Natural killer cell (primary cell): ENCODE data around the gene BCL3. TPM values are rescaled to one million over a fixed set of nuclear protein-coding genes. Genes with fewer than 3 reads are reported as not detected.

Source experiments
- ATAC-seq, 3 donors: fragments of 150-1000 bp in 2 of 3; fragments of 200-7000 bp in 1 of 3; cut with Tn5 transposase; 1 replicate in 1 of 3; 2 replicates in 2 of 3; pipeline ENCODE4 v1.10.0; 2021; ENCODE audit warnings: mild to moderate bottlenecking in 2 of 3, moderate library complexity in 2 of 3
- DNase-seq, 2 donors: peaks; one replicate each; pipeline versions ENCODE4 v3.0.0 to v3.0.0-alpha.2; 2013 to 2021; ENCODE audit warnings: mixed read lengths in 1 of 2
- H3K27ac ChIP-seq: one replicate; pipeline ENCODE4 v1.5.1; 2013; ENCODE audit warnings: mild to moderate bottlenecking, low read length
- H3K27me3 ChIP-seq: one replicate; pipeline ENCODE4 v1.6.1; 2013; ENCODE audit warnings: low read length; ENCODE audit not compliant: control insufficient read depth, insufficient read depth
- H3K36me3 ChIP-seq: one replicate; pipeline ENCODE4 v1.6.1; 2013; ENCODE audit warnings: low read length; ENCODE audit not compliant: control insufficient read depth, insufficient read depth
- H3K4me1 ChIP-seq: one replicate; pipeline ENCODE4 v1.6.1; 2013; ENCODE audit warnings: low read length; ENCODE audit not compliant: control insufficient read depth, insufficient read depth
- H3K4me3 ChIP-seq: one replicate; pipeline ENCODE4 v1.5.1; 2013; ENCODE audit warnings: low read length
- H3K9me3 ChIP-seq: one replicate; pipeline ENCODE4 v1.6.1; 2013; ENCODE audit warnings: low read length; ENCODE audit not compliant: control insufficient read depth, insufficient read depth
- H3K27ac Mint-ChIP-seq, 2 donors: one replicate each; pipeline ENCODE4 v1.8.0; 2022; ENCODE audit warnings: mild to moderate bottlenecking in 2 of 2, mixed read lengths in 2 of 2, moderate library complexity in 1 of 2
- H3K27me3 Mint-ChIP-seq, 2 donors: one replicate each; pipeline ENCODE4 v1.8.0; 2022; ENCODE audit warnings: low read depth in 2 of 2, mixed read lengths in 2 of 2
- H3K36me3 Mint-ChIP-seq: one replicate; pipeline ENCODE4 v1.8.0; 2022; ENCODE audit warnings: mixed read lengths
- H3K4me1 Mint-ChIP-seq, 2 donors: one replicate each; pipeline ENCODE4 v1.8.0; 2022; ENCODE audit warnings: mixed read lengths in 2 of 2
- H3K4me3 Mint-ChIP-seq: one replicate; pipeline ENCODE4 v1.8.0; 2022; ENCODE audit warnings: mild to moderate bottlenecking, moderate library complexity, mixed read lengths
- H3K9me3 Mint-ChIP-seq, 2 donors: one replicate each; pipeline ENCODE4 v1.8.0; 2022; ENCODE audit warnings: mixed read lengths in 2 of 2
- WGBS: methylation state at CpG from one replicate; pipeline ENCODE4 v1.1.7; 2013; ENCODE audit warnings: missing lambda C conversion rate; ENCODE audit not compliant: insufficient coverage; 5-methylcytosine and 5-hydroxymethylcytosine counted together
- intact Hi-C: fragments of 100-400 bp; cut with micrococcal nuclease; formaldehyde crosslinking; loops from one replicate; pipeline ENCODE4 v1.14.2; 2022
- total RNA-seq, 4 donors: library from RNA; stranded (reverse); fragments of 120-200 nt in 1 of 4; gene quantifications; one replicate each; pipeline versions ENCODE4 v1.2.3 to v1.2.4, GENCODE V29; 2013 to 2022
- TF ChIP-seq, protein P1 (sequence below): fragments of 200-600 bp; IDR thresholded peaks from one replicate; pipeline ENCODE4 v1.8.0; 2022; ENCODE audit warnings: antibody characterized with exemption

BCL3 gene
- total RNA-seq, 3 donors from 2014 or later (not counting 1 experiment from before 2014, with no cell fraction given), result 152 to 199 (median 164) TPM

GRCh38 chr19:44737238-44738071 lies 11.1 kb upstream of the BCL3 start:
- intact Hi-C loops, result loop anchor here (2.0 kb wide), 1 partner anchor 15 kb away; no protein-coding TSS in a partner anchor
- H3K9me3 Mint-ChIP-seq, result no peaks in the 10 kb centered on the region
- peaks cover 55% of the 10 kb centered on the region for H3K4me1 ChIP-seq
- H3K27me3 Mint-ChIP-seq, result no peaks in the 10 kb centered on the region
- H3K4me3 ChIP-seq, result no peak overlapping the region
- peaks cover 3% of the 10 kb centered on the region for H3K9me3 ChIP-seq
- ATAC-seq (peak; percentile 53 to 85 (median 68)), DNase-seq (peak in 1 of 2 donors; percentile 28)
- peaks cover 18 to 39% of the 10 kb centered on the region in 2 donors for H3K4me1 Mint-ChIP-seq
- peak overlapping the region; percentile 67 to 77 for H3K27ac Mint-ChIP-seq
- H3K36me3 Mint-ChIP-seq, result no peaks in the 10 kb centered on the region
- H3K4me3 Mint-ChIP-seq, result peak overlapping the region; percentile 72
- no peaks in the 10 kb centered on the region for H3K36me3 ChIP-seq
- H3K27me3 ChIP-seq, result no peaks in the 10 kb centered on the region
- WGBS, result 66% methylated on average over 11 of the region's 13 CpGs
- TF ChIP-seq, protein P1, sequence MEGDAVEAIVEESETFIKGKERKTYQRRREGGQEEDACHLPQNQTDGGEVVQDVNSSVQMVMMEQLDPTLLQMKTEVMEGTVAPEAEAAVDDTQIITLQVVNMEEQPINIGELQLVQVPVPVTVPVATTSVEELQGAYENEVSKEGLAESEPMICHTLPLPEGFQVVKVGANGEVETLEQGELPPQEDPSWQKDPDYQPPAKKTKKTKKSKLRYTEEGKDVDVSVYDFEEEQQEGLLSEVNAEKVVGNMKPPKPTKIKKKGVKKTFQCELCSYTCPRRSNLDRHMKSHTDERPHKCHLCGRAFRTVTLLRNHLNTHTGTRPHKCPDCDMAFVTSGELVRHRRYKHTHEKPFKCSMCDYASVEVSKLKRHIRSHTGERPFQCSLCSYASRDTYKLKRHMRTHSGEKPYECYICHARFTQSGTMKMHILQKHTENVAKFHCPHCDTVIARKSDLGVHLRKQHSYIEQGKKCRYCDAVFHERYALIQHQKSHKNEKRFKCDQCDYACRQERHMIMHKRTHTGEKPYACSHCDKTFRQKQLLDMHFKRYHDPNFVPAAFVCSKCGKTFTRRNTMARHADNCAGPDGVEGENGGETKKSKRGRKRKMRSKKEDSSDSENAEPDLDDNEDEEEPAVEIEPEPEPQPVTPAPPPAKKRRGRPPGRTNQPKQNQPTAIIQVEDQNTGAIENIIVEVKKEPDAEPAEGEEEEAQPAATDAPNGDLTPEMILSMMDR, result no peak
- H3K27ac ChIP-seq, result peak overlapping the region; percentile 14

- H3K27me3 Mint-ChIP-seq, result no peaks in the 10 kb centered on the region
- WGBS, result 92% methylated on average over 2 of the region's 2 CpGs
- H3K4me1 ChIP-seq, result peaks cover 61% of the 10 kb centered on the region
- no peak overlapping the region for H3K4me3 Mint-ChIP-seq
- H3K36me3 ChIP-seq, result no peaks in the 10 kb centered on the region
- DNase-seq (no peak), ATAC-seq (no peak)
- no peak overlapping the region for H3K4me3 ChIP-seq
- peaks cover 18 to 45% of the 10 kb centered on the region in 2 donors for H3K4me1 Mint-ChIP-seq
- H3K36me3 Mint-ChIP-seq, result no peaks in the 10 kb centered on the region
- H3K27ac Mint-ChIP-seq, result no peak overlapping the region
- H3K9me3 Mint-ChIP-seq, result no peaks in the 10 kb centered on the region
- H3K9me3 ChIP-seq, result peaks cover 3% of the 10 kb centered on the region
- no peaks in the 10 kb centered on the region for H3K27me3 ChIP-seq
- TF ChIP-seq, protein P1, result no peak
- intact Hi-C loops, result no loop called here
- no peak overlapping the region for H3K27ac ChIP-seq
These were observed 10.4 kb upstream of the BCL3 start for GRCh38 chr19:44738136-44738535.

DNA sequence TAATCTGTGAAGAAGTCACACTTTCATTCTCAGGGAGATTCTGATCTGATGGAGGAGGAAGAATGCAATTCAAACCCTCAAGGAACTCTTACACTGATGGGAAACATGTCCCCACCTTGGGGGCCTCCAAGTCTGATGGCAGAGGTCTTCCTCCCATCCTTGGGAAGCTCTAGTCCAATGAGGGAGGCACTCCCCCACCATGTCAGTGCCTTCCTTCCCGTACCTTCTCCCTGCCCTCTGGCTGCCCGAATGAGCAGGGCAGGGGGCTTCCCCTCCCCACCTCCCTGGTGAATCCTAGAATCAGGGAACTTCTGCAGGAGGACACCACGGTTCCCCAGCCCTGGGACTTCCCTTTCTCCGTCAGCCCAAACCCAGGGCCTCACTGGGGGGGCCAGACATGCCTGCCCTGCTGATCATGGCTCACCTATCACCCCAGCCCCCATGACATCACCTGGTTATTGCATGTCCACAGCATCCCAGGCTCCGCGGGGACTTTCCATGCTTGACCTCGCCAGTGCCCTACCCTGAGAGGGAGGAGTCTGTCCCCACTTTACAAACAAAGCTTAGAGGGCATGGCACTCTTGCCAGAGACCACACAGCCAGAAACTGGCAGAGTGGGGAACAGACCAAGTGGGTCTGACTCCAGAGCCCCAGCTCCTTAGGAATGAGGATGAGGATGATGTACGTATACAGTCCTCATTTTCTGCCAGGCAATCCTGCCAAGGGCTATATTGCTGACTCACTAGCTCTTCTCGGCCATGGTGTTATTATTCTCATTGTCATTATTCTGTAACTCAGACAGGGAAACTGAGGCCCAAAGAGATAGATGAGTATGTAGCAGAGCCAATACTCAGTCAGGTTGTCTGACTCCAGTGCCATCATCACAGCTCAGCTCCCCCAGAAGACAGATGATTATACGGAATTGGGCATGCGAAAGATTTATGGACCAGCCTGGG lies 9.6 kb upstream of the BCL3 start:
- Mint-ChIP-seq H3K9me3 (no peaks in the 10 kb centered on the region), H3K27ac (peak overlapping the region in 1 of 2 donors; percentile 70), H3K4me3 (no peak overlapping the region), H3K36me3 (no peaks in the 10 kb centered on the region), H3K27me3 (no peaks in the 10 kb centered on the region), H3K4me1 (peaks cover 18 to 45% of the 10 kb centered on the region in 2 donors)
- intact Hi-C loops, result no loop called here
- H3K27ac ChIP-seq, result no peak overlapping the region
- ATAC-seq (peak in 1 of 3 donors; percentile 63), DNase-seq (peak in 1 of 2 donors; percentile 19)
- H3K27me3 ChIP-seq, result no peaks in the 10 kb centered on the region
- no peaks in the 10 kb centered on the region for H3K36me3 ChIP-seq
- WGBS, result 68% methylated on average over 11 of the region's 11 CpGs
- peaks cover 63% of the 10 kb centered on the region for H3K4me1 ChIP-seq
- H3K9me3 ChIP-seq, result no peaks in the 10 kb centered on the region
- H3K4me3 ChIP-seq, result no peak overlapping the region
- TF ChIP-seq, protein P1, result no peak
